ENCODE measurements around the gene PFKL.
"Not testable (repeated sequence)": the region's sequence is repeated elsewhere in the genome, so short reads cannot be mapped to it uniquely, and the experiment has no call there.

The PFKL gene

DNA sequence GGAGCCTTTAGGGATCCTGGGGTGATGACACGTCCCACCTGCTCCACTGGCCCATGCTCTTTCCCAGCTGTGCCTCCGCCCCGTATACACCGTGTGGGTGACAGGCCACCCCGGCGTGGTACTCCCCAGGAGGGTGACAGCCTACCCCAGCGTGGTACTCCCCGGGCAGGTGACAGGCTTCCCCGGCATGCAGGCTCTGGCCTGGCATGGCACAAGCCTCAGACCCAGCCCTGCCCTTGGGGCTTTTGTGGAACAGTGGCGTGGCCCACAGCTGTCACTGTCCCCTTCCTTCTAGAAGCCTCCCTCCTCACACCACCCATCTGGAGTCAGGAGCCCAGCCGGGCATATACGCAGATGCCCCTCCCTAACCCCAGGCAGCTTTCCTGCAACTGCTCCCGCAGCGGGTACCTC, 4.7 kb upstream of the PFKL start:
- DNase-seq = no peak

GRCh38 chr21:44295646-44296045, 4.2 kb upstream of the PFKL start:
- no peak for DNase-seq

GRCh38 chr21:44296103-44296519, 3.7 kb upstream of the PFKL start:
- DNase-seq = no peak

- no peak for DNase-seq
Measured at GRCh38 chr21:44296916-44297315, 2.9 kb upstream of the PFKL start.

GRCh38 chr21:44297525-44298290, 2.1 kb upstream of the PFKL start:
- peak; percentile 71 for DNase-seq

DNA sequence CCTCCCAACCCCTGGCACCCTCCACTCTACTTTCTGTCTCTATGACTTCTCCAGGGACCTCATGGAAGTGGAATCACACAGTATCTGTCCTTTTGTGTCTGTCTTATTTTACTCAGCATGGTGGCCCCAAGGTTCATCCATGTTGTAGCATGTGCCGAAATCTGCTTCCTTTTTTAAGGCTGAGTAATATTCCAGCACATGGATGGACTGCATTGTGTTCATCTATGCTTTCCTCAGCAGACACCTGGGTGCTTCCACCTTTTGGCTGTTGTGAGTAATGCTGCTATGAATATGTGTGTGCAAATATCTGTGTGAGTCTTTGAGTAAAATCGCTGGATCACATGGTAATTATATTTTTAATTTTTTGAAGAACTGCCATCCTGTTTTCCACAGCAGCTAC, 1.6 kb upstream of the PFKL start:
- DNase-seq = no peak

- no peak for DNase-seq
Measured at GRCh38 chr21:44299085-44299457, 782 bp upstream of the PFKL start.

- peak; percentile 67 for DNase-seq
Measured at GRCh38 chr21:44300262-44300959, 558 bp downstream of the PFKL start.

DNA sequence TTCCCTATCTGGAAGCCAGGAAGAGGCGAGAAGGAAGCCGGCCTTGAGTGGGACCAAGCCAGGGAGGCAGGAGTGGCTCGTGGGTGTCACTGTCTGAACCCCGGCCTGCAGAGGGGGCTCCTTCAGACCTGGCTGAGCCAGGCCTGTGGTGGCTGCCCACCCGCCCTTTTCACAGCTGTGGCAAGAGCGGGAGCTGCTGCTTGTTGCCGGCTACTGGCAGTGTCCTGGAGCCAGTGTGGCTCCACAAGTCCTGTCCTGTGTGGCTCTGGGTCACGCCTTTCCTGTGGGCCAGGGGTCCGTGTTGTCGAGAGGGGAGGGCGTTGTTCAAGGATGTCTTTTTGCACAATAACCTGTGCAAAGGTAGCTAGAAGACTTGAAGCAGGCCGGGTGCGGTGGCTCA, 1.3 kb downstream of the PFKL start:
- DNase-seq = no peak

DNA sequence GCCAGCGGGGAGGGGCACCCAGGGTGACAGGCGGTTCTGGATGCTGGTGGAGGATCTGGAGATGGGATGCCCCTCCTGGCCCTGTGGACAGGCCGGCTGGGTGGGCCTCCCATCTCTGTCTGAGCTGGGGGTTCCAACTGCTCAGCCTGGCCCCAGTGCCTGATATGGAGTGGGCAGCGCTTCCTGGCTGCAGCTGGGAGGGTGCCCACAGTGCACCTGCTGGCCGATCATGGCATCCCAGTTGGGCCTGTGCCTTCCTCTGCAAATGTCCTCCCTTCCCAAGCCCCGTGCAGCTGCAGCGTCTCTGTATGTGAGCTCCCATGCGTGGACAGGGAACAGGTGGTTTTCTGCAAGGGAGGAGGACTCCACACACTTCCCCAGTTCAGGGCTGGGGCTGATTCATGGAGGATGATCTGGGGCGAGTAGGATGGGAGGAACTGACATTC, 2.1 kb downstream of the PFKL start:
- no peak for DNase-seq

DNA sequence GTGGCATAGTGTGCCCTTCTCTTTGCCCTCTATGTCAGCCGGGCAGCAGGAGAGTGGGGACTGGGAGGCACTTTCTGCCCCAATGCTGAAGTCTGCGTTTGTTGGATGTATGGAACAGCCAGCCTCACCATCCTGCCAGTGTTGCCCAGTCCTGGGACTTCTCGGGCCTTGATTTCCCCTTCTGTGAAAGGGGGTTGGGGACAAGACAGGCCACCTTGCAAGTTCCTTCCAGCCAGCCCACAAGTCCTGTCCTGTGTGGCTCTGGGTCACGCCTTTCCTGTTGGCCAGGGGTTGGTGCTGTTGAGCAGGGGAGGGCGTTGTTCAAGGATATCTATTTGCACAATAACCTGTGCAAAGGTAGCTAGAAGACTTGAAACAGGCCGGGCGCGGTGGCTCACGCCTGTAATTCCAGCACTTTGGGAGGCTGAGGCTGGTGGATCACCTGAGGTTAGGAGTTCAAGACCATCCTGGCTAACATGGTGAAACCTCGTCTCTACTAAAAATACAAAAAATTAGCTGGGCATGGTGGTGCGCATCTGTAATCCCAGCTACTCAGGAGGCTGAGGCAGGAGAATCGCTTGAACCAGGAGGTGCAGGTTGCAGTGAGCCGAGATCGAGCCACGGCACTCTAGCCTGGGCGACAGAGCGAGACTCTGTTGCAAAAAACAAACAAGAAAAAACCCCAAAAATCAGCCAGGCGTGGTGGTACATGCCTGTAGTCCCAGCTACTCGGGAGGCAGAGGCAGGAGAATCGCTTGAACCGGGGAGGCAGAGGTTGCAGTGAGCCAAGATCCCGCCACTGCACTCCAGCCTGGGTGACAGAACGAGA, 2.9 kb downstream of the PFKL start:
- DNase-seq = not testable (repeated sequence)

DNA sequence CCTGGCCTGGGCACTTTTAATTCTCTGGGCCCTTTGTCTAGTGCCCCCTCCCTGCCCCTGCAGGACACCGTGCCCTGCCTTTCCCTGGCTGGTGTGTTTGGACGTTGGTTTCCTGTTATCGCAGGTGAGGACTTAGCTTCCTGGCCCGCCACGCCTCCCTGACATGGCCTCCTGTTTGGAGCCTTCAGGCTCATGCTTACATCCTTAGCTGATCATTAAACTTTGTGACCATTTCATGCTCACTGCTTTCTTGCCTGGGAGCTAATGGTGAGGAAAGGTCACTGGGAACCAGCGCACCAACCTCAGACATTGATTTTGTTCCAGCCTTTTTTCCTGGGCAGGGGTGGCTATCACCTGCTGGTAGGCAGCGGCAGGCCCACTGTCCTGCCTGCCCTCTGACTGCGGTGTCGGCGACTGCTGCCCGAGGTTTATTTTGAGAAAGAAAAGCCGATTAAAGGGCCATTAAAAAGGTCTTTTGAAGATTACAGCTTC, 3.7 kb downstream of the PFKL start:
- DNase-seq = no peak

- DNase-seq = no peak
Measured at GRCh38 chr21:44304011-44304616, 4.3 kb downstream of the PFKL start.

DNA sequence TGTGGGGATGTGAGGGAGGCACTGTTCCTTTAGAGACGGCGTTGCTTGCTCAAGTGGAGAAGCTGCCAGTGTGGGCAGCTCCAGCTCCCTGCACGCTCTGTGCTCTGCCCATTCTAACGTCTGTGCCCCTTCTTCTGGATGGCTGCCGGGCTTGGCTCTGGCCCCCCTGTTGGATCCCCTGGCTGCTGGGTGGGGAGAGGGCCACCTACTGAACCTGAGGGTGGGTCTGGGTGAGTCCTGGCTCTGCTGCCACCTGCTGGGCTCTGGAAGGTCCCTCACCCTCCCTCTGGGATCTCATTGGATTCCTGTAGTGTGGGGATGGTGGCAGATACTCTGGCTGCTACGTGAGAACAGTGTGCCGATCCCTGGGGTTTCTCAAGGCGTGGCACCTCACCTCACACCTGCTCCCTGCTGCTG, 5.0 kb downstream of the PFKL start:
- peak; percentile 45 for DNase-seq

GRCh38 chr21:44305691-44306090, 5.8 kb downstream of the PFKL start:
- no peak for DNase-seq

DNA sequence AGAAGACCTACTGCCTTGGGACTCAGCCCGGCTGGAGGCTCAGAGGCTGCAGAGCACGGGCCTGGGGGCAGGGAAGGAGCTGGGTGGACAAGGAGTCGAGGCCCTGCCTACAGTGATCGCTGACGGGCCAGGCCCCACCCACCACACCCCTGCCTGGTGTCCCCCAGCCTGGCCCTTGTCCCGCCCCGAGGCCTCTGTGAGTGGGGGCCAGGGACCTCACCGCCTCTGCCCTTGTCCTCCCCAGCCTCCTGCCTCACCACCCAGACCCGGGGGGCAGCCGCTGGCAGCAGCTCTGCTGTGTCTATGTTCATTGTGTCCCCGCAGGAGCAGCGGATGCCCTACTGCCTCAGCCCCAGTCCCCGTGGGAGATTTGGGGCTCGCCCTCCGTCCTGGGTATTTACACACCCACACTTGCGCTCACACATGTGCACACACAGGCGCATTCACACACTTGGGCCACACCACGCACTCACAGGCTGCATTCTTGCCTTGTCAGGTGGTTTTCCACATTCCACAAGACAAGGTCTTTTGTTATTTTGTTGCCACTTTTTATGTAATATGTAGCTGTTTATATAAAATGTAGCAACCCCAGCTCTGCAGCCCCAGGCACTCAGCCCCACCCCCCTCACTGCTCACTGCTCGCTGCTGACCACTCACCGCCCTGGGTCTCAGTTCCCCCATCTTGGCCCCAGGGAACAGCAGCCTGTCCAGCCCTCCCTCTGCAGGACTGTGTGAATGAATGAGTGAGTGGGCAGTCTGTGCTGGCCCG, 7.3 kb downstream of the PFKL start:
- no peak for DNase-seq

DNA sequence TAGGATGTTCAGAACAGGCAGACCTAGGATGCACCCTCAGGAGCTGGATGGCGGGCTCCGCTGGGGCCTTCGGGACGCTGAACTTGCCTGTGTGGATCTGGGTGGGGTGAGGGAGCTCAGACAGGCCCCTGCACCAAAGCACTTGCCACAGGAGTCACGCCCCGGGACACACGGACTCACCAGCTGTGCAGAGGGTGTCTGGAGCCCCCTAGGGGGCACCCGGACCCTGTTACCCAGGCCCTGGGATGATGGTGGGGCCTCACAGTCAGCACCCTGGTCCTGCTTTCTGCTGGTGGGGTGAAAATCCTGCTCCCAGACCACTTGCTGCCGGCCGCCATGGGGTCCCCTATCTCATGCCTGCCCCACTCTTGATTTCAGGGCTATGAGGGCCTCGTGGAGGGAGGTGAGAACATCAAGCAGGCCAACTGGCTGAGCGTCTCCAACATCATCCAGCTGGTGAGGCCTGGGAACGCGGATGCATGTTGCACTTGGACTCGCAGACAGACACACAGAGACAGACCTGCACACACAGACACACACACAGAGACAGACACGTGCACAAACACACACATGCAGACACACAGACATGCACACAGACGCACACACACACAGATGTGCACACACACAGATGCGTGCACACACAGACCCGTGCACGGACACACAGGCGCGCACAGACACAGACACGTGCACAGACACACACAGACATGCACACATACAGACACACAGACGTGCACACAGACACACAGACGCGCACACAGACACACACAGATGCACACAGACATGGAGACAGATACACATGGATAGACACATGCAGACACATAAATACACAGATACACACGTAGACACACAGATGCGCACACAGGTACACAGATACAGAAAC, 11.0 kb downstream of the PFKL start:
- DNase-seq = no peak

DNA sequence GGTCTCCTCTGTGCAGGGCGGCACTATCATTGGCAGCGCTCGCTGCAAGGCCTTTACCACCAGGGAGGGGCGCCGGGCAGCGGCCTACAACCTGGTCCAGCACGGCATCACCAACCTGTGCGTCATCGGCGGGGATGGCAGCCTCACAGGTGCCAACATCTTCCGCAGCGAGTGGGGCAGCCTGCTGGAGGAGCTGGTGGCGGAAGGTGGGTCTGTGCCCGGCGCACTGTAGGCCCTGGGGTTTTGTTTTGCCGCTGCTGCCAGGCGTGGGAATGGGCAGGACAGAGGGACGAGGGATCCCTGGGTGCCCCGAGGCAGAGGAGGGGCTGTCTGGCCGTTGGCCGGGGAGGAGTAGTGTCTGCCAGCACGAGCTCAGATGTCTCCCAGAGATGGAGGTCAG, 12.2 kb downstream of the PFKL start:
- DNase-seq = no peak

DNA sequence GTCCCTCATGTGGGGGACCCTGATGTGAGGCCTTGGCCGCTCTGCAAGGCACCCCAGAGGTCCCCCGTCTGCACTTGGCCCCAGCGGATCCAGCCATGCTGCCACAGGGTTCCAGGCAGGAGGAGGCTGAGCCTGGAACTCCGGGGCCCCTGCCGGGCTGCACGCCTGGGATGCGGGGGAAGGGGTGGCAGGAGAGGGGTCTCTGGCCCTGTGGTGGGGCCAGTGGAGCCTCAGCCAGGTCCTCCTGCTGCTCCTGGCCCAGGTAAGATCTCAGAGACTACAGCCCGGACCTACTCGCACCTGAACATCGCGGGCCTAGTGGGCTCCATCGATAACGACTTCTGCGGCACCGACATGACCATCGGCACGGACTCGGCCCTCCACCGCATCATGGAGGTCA, 12.9 kb downstream of the PFKL start:
- no peak for DNase-seq

- no peak for DNase-seq
Measured at GRCh38 chr21:44313451-44313850, 13.6 kb downstream of the PFKL start.

GRCh38 chr21:44314128-44314527, 14.3 kb downstream of the PFKL start:
- no peak for DNase-seq
